Adrenal gland (tissue), 5 donors: ENCODE measurements around the gene TOX3.

ENCODE experiments used
- POLR2A ChIP-seq, 2 donors: fragments of 450-650 bp; IDR thresholded peaks; one replicate each; pipeline ENCODE4 v1.6.1; 2017; ENCODE audit warnings: antibody characterized with exemption in 2 of 2, mild to moderate bottlenecking in 2 of 2, moderate library complexity in 1 of 2
- TF ChIP-seq, protein P1 (sequence below), 6 experiments: fragments of 450-650 bp in 4 of 6; fragments of 200-600 bp in 2 of 6; sonication (generic) in 1 of 6; IDR thresholded peaks; 1 replicate in 5 of 6; 2 replicates in 1 of 6; pipeline versions ENCODE4 v1.5.1 to v1.8.0; 2016 to 2021; ENCODE audit warnings: antibody characterized with exemption in 6 of 6, mild to moderate bottlenecking in 2 of 6, moderate library complexity in 1 of 6
- donor health status: DM: no; HTN: no; CAD: no.

DNA sequence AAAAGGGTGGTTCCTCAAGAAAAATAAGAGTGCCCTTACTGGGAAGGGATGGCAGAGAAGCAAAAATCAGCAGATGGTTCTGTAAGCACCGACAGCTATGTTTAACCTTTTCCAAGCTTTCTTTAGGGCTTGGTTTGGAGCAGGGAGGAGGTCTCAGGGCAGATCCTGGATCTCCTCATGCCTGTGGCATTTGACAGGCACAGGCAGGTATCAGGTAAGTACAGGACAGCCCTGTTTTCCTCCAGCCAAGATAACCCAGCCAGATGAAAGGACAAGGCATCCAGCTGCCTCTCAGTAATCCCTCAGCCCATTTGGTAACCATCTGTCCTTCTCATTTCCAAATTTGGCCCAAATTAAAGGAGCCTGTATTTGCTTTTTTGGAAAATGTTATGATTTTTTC lies 141.5 kb downstream of the TOX3 start:
- TF ChIP-seq, protein P1, sequence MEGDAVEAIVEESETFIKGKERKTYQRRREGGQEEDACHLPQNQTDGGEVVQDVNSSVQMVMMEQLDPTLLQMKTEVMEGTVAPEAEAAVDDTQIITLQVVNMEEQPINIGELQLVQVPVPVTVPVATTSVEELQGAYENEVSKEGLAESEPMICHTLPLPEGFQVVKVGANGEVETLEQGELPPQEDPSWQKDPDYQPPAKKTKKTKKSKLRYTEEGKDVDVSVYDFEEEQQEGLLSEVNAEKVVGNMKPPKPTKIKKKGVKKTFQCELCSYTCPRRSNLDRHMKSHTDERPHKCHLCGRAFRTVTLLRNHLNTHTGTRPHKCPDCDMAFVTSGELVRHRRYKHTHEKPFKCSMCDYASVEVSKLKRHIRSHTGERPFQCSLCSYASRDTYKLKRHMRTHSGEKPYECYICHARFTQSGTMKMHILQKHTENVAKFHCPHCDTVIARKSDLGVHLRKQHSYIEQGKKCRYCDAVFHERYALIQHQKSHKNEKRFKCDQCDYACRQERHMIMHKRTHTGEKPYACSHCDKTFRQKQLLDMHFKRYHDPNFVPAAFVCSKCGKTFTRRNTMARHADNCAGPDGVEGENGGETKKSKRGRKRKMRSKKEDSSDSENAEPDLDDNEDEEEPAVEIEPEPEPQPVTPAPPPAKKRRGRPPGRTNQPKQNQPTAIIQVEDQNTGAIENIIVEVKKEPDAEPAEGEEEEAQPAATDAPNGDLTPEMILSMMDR (IDR thresholded peaks at IDR 0.05) = no peak
- TF ChIP-seq POLR2A (IDR thresholded peaks at IDR 0.05) = no peak
